ENCODE results near the gene ALG14. TPM values are rescaled to one million over a fixed set of nuclear protein-coding genes. Genes with fewer than 3 reads are reported as not detected.

ALG14 gene
- polyA plus RNA-seq, 1 donor from 2014 or later, result 2.6 TPM

GRCh38 chr1:95068956-95069709 is 3.6 kb downstream of the ALG14 start:
- TF ChIP-seq, protein P1, sequence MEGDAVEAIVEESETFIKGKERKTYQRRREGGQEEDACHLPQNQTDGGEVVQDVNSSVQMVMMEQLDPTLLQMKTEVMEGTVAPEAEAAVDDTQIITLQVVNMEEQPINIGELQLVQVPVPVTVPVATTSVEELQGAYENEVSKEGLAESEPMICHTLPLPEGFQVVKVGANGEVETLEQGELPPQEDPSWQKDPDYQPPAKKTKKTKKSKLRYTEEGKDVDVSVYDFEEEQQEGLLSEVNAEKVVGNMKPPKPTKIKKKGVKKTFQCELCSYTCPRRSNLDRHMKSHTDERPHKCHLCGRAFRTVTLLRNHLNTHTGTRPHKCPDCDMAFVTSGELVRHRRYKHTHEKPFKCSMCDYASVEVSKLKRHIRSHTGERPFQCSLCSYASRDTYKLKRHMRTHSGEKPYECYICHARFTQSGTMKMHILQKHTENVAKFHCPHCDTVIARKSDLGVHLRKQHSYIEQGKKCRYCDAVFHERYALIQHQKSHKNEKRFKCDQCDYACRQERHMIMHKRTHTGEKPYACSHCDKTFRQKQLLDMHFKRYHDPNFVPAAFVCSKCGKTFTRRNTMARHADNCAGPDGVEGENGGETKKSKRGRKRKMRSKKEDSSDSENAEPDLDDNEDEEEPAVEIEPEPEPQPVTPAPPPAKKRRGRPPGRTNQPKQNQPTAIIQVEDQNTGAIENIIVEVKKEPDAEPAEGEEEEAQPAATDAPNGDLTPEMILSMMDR (IDR thresholded peaks at IDR 0.05; ENCODE audit: poor library complexity, severe bottlenecking), result no peak
- TF ChIP-seq, protein P2, sequence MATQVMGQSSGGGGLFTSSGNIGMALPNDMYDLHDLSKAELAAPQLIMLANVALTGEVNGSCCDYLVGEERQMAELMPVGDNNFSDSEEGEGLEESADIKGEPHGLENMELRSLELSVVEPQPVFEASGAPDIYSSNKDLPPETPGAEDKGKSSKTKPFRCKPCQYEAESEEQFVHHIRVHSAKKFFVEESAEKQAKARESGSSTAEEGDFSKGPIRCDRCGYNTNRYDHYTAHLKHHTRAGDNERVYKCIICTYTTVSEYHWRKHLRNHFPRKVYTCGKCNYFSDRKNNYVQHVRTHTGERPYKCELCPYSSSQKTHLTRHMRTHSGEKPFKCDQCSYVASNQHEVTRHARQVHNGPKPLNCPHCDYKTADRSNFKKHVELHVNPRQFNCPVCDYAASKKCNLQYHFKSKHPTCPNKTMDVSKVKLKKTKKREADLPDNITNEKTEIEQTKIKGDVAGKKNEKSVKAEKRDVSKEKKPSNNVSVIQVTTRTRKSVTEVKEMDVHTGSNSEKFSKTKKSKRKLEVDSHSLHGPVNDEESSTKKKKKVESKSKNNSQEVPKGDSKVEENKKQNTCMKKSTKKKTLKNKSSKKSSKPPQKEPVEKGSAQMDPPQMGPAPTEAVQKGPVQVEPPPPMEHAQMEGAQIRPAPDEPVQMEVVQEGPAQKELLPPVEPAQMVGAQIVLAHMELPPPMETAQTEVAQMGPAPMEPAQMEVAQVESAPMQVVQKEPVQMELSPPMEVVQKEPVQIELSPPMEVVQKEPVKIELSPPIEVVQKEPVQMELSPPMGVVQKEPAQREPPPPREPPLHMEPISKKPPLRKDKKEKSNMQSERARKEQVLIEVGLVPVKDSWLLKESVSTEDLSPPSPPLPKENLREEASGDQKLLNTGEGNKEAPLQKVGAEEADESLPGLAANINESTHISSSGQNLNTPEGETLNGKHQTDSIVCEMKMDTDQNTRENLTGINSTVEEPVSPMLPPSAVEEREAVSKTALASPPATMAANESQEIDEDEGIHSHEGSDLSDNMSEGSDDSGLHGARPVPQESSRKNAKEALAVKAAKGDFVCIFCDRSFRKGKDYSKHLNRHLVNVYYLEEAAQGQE (IDR thresholded peaks at IDR 0.05; ENCODE audit: borderline replicate concordance), result no peak
- TF ChIP-seq POLR2AphosphoS5 (IDR thresholded peaks at IDR 0.05), result no peak
- Histone ChIP-seq H3K9me2 (ENCODE audit: insufficient read depth, low read length) (no peaks in the 10 kb centered on the region), H3K79me2 (replicated peaks; ENCODE audit: insufficient read depth, low read length) (no peaks in the 10 kb centered on the region)

GRCh38 chr1:95067568-95067967 is 5.2 kb downstream of the ALG14 start:
- Histone ChIP-seq H3K79me2 (replicated peaks; ENCODE audit: insufficient read depth, low read length) (no peaks in the 10 kb centered on the region), H2AFZ (ENCODE audit: low read depth, low read length) (no peak overlapping the region), H3K9me2 (ENCODE audit: insufficient read depth, low read length) (no peaks in the 10 kb centered on the region), H3K4me2 (ENCODE audit: low read length) (no peak overlapping the region), H3K36me3 (ENCODE audit: insufficient read depth, low read length) (no peaks in the 10 kb centered on the region), H3F3A (ENCODE audit: insufficient read depth, low read length, poor library complexity, severe bottlenecking) (no peaks in the 10 kb centered on the region), H3K9ac (ENCODE audit: low read length) (no peak overlapping the region), H3K4me3 (ENCODE audit: low read length) (no peak overlapping the region), H3K9me3 (ENCODE audit: low read length) (no peaks in the 10 kb centered on the region), H3K27ac (ENCODE audit: low read length) (no peak overlapping the region), H3K27me3 (ENCODE audit: insufficient read depth, low read depth, low read length) (no peaks in the 10 kb centered on the region), H4K20me1 (ENCODE audit: insufficient read depth) (no peaks in the 10 kb centered on the region)
- TF ChIP-seq EZH2 (IDR thresholded peaks at IDR 0.05; ENCODE audit: borderline replicate concordance, insufficient read depth, low read length, poor library complexity, severe bottlenecking) (no peak), EP300 (conservative IDR thresholded peaks at IDR 0.05; ENCODE audit: poor library complexity, severe bottlenecking) (no peak), MXI1 (conservative IDR thresholded peaks at IDR 0.05; ENCODE audit: poor library complexity, severe bottlenecking) (no peak), POLR2AphosphoS5 (IDR thresholded peaks at IDR 0.05) (no peak), RAD21 (conservative IDR thresholded peaks at IDR 0.05) (no peak), SMC3 (conservative IDR thresholded peaks at IDR 0.05; ENCODE audit: poor library complexity) (no peak), TAF1 (IDR thresholded peaks at IDR 0.05; ENCODE audit: low read depth) (no peak)
- TF ChIP-seq, protein P1 (IDR thresholded peaks at IDR 0.05; ENCODE audit: poor library complexity, severe bottlenecking), result no peak
- TF ChIP-seq, protein P2 (IDR thresholded peaks at IDR 0.05; ENCODE audit: borderline replicate concordance), result no peak

More at GRCh38 chr1:95068956-95069709, 3.6 kb downstream of the ALG14 start:
- no peaks in the 10 kb centered on the region for H3K27me3 ChIP-seq (ENCODE audit: insufficient read depth, low read depth, low read length)
- no peak overlapping the region for H3K4me2 ChIP-seq (ENCODE audit: low read length)
- no peaks in the 10 kb centered on the region for H3K9me3 ChIP-seq (ENCODE audit: low read length)
- no peak overlapping the region for H3K4me3 ChIP-seq (ENCODE audit: low read length)
- H3F3A ChIP-seq (ENCODE audit: insufficient read depth, low read length, poor library complexity, severe bottlenecking), result no peaks in the 10 kb centered on the region
- no peak overlapping the region for H3K27ac ChIP-seq (ENCODE audit: low read length)
- no peaks in the 10 kb centered on the region for H3K36me3 ChIP-seq (ENCODE audit: insufficient read depth, low read length)
- H2AFZ ChIP-seq (ENCODE audit: low read depth, low read length), result no peak overlapping the region
- no peaks in the 10 kb centered on the region for H4K20me1 ChIP-seq (ENCODE audit: insufficient read depth)
- H3K9ac ChIP-seq (ENCODE audit: low read length), result no peak overlapping the region

Measured in neural cell (in vitro differentiated cells).